Neutrophil (primary cell): ENCODE results near the gene IREB2.
"Not testable (repeated sequence)": the region's sequence is repeated elsewhere in the genome, so short reads cannot be mapped to it uniquely, and the experiment has no call there.

Experiments
- H3K27ac ChIP-seq: fragments of 200-600 bp; sonication (generic); 2 replicates; pipeline ENCODE4 v1.5.1; 2016; ENCODE audit warnings: mild to moderate bottlenecking, moderate library complexity
- H3K27me3 ChIP-seq: fragments of 200-600 bp; sonication (generic); 2 replicates; pipeline ENCODE4 v1.6.0; 2016; ENCODE audit warnings: mild to moderate bottlenecking
- H3K36me3 ChIP-seq: fragments of 200-600 bp; sonication (generic); 2 replicates; pipeline ENCODE4 v1.5.1; 2017
- H3K4me1 ChIP-seq, 2 experiments: fragments of 200-600 bp in 1 of 2; sonication (generic) in 1 of 2; 1 replicate in 1 of 2; 2 replicates in 1 of 2; pipeline versions ENCODE4 v1.5.1 to v1.6.1; 2013 to 2016; ENCODE audit warnings: low read depth in 1 of 2, low read length in 1 of 2, mild to moderate bottlenecking in 1 of 2, moderate library complexity in 1 of 2; ENCODE audit not compliant: control insufficient read depth in 1 of 2, insufficient read depth in 1 of 2
- H3K4me3 ChIP-seq, 2 experiments: fragments of 200-600 bp in 1 of 2; sonication (generic) in 1 of 2; 1 replicate in 1 of 2; 2 replicates in 1 of 2; pipeline ENCODE4 v1.5.1; 2013 to 2016; ENCODE audit warnings: low read depth in 1 of 2, low read length in 1 of 2, mild to moderate bottlenecking in 1 of 2, moderate library complexity in 1 of 2
- H3K9me3 ChIP-seq: fragments of 200-600 bp; sonication (generic); 2 replicates; pipeline ENCODE4 v1.5.1; 2016
- TF ChIP-seq, protein P1 (sequence below): fragments of 200-600 bp; sonication (generic); IDR thresholded peaks from 2 replicates; pipeline ENCODE4 v1.5.1; 2016; ENCODE audit warnings: antibody characterized with exemption

The IREB2 gene

DNA sequence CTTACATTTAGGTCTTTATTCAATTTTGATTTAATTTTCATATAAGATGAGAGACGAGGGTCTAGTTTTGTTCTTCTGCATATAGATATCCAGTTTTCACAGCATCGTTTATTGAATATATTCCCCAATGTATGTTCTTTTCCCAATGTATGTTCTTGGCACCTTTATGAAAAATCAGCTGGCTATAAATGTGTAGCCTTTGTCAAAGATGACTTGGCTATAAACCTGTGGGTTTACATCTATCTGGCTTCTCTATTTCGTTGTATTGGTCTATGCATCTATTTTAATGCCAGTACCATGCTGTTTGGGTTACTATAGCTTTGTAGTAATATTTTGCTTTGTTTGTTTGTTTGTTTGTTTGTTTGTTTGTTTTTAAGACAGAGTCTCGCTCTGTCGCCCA, 11.7 kb upstream of the IREB2 start:
- Histone ChIP-seq H3K9me3 (no peaks in the 10 kb centered on the region), H3K27ac (no peak overlapping the region), H3K4me3 (no peak overlapping the region), H3K4me1 (peaks cover 7 to 19% of the 10 kb centered on the region in 2 experiments), H3K36me3 (no peaks in the 10 kb centered on the region), H3K27me3 (no peaks in the 10 kb centered on the region)
- TF ChIP-seq, protein P1, sequence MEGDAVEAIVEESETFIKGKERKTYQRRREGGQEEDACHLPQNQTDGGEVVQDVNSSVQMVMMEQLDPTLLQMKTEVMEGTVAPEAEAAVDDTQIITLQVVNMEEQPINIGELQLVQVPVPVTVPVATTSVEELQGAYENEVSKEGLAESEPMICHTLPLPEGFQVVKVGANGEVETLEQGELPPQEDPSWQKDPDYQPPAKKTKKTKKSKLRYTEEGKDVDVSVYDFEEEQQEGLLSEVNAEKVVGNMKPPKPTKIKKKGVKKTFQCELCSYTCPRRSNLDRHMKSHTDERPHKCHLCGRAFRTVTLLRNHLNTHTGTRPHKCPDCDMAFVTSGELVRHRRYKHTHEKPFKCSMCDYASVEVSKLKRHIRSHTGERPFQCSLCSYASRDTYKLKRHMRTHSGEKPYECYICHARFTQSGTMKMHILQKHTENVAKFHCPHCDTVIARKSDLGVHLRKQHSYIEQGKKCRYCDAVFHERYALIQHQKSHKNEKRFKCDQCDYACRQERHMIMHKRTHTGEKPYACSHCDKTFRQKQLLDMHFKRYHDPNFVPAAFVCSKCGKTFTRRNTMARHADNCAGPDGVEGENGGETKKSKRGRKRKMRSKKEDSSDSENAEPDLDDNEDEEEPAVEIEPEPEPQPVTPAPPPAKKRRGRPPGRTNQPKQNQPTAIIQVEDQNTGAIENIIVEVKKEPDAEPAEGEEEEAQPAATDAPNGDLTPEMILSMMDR, result no peak

DNA sequence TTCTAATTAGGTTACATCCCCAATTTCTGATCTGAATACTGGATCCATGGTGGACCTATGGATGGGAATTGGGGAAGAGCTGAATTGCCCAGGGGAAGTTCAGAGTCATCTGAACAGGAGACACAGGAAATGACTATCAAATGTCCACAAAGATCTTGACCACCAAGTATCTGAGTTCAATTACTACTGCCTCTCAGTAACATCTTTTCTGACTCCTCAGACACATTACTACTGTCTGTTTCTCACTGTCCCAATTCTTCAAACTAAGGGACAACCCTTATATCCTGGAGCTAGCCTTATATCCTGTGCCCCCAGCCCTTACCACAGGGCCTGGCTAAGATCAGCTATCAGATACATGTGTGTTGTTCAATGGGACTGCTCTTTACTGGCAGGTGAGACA, 10.1 kb upstream of the IREB2 start:
- Histone ChIP-seq H3K27me3 (no peaks in the 10 kb centered on the region), H3K9me3 (no peaks in the 10 kb centered on the region), H3K36me3 (no peaks in the 10 kb centered on the region), H3K27ac (no peak overlapping the region), H3K4me3 (no peak overlapping the region), H3K4me1 (peaks cover 7 to 16% of the 10 kb centered on the region in 2 experiments)
- TF ChIP-seq, protein P1, result no peak

DNA sequence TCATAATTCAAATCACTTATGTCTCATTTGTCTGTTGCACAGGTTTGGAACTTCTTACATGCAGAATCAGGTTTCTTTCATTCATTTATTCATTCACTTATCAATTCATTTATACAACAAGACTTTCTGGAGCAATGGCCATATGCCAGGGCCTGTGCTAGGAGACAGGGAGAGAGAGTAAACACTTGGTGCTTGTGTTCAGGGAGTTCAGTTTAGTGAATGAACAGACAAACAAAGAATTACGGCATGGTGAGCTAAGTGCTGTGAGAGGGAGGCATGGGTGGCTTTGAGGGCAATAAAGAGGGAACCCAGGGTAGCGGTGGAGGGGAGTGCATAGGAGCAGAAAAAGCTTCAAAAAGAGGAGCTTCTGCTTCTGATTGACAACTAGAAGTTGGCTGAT, 8.5 kb upstream of the IREB2 start:
- TF ChIP-seq, protein P1, result no peak
- no peaks in the 10 kb centered on the region for H3K36me3 ChIP-seq
- H3K4me3 ChIP-seq, result no peak overlapping the region
- H3K27me3 ChIP-seq, result no peaks in the 10 kb centered on the region
- no peaks in the 10 kb centered on the region for H3K9me3 ChIP-seq
- no peak overlapping the region for H3K27ac ChIP-seq
- peaks cover 10 to 21% of the 10 kb centered on the region in 2 experiments for H3K4me1 ChIP-seq

DNA sequence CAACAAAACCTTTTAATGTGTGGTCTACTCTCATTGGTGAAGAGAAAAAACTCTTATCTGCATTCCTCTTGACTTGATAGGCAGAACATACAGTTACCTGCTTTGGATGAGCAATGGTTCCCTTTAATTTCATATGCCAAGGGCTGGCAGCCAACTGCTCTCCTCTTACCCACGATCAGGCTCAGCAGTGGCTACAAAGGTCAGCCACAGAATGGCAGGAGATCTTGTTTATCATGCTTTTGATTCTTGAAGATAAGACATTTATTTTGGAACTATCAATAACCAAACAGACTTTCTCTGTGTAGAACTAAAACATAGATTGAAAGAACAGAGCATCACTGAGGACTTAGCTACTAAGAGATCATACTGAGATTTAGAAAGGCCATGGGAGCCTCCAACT, 6.1 kb upstream of the IREB2 start:
- H3K27me3 ChIP-seq, result no peaks in the 10 kb centered on the region
- H3K27ac ChIP-seq, result no peak overlapping the region
- H3K9me3 ChIP-seq, result no peaks in the 10 kb centered on the region
- H3K4me1 ChIP-seq, result peaks cover 4 to 7% of the 10 kb centered on the region in 2 experiments
- H3K36me3 ChIP-seq, result no peaks in the 10 kb centered on the region
- no peak overlapping the region for H3K4me3 ChIP-seq
- TF ChIP-seq, protein P1, result no peak

DNA sequence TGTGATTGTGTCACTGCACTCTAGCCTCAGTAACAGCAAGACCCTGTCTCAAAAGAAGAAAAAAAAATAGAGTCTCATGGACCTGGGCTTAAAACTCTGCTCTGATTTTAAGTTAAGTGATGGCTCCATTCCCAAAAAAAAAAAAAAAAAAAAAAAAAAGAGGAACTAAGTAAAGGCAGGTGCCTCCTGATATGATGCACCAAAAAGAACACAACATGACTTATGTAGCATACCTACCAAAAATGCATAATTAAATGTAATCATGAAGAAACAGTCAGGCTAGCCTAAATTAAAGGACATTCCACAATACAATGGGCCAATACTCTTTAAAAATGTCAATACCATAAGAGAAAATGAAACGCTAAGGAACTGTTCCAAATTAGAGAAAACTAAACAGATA, 5.4 kb upstream of the IREB2 start:
- no peaks in the 10 kb centered on the region for H3K27me3 ChIP-seq
- no peak overlapping the region for H3K27ac ChIP-seq
- TF ChIP-seq, protein P1, result no peak
- H3K9me3 ChIP-seq, result no peaks in the 10 kb centered on the region
- peaks cover 11 to 12% of the 10 kb centered on the region in 2 experiments for H3K4me1 ChIP-seq
- H3K36me3 ChIP-seq, result no peaks in the 10 kb centered on the region
- H3K4me3 ChIP-seq, result no peak overlapping the region

DNA sequence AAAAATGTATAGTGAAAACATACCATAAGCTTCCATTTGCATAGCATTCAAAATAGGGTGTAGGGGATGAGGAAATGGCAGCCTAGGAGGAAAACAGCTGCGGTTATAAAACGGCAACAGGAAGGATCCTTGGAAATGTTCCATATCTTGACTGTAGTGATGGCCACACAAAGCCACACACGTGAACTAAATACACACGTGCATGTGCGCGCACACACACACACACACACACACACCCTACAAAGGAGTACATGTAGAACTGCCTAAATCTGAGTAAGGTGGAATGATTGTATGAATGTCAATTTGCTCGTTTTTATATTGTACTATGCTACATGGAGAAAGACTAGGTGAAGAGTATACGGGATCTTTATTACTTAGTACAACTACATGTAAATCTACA, 3.9 kb upstream of the IREB2 start:
- Histone ChIP-seq H3K4me3 (no peak overlapping the region), H3K9me3 (no peaks in the 10 kb centered on the region), H3K36me3 (no peaks in the 10 kb centered on the region), H3K27me3 (no peaks in the 10 kb centered on the region), H3K4me1 (peaks cover 17 to 18% of the 10 kb centered on the region in 2 experiments), H3K27ac (no peak overlapping the region)
- TF ChIP-seq, protein P1, result no peak

DNA sequence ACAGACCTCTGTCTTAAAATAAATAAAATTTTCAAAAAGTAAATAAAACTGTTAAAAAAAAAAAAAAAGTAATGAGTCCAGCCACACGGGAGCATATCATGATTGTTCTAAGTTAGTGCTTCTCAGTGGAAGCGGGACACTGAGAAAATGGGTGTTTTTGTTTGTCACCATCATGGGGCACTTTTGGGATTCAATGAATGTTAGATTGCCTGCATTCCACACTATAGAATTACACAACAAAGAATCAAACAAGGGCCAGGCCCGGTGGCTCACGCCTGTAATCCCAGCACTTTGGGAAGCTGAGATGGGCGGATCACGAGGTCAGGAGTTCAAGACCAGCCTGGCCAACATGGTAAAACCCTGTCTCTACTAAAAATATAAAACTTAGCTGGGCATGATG, 3.3 kb upstream of the IREB2 start:
- not testable (repeated sequence) for H3K27ac ChIP-seq, H3K9me3 ChIP-seq, H3K27me3 ChIP-seq, H3K36me3 ChIP-seq, H3K4me3 ChIP-seq
- H3K4me1 ChIP-seq, result peaks cover 21 to 22% of the 10 kb centered on the region in 2 experiments
